HG03432 (cell line): ENCODE data around the gene UHRF2.
"Not testable (repeated sequence)": the region's sequence is repeated elsewhere in the genome, so short reads cannot be mapped to it uniquely, and the experiment has no call there.

ENCODE experiments used
- ATAC-seq: cut with Tn5 transposase; IDR thresholded peaks from one replicate; pipeline ENCODE4 v1.9.1; 2021; ENCODE audit warnings: mild to moderate bottlenecking, moderate library complexity; ENCODE audit not compliant: unreplicated experiment

Gene UHRF2, protein sequence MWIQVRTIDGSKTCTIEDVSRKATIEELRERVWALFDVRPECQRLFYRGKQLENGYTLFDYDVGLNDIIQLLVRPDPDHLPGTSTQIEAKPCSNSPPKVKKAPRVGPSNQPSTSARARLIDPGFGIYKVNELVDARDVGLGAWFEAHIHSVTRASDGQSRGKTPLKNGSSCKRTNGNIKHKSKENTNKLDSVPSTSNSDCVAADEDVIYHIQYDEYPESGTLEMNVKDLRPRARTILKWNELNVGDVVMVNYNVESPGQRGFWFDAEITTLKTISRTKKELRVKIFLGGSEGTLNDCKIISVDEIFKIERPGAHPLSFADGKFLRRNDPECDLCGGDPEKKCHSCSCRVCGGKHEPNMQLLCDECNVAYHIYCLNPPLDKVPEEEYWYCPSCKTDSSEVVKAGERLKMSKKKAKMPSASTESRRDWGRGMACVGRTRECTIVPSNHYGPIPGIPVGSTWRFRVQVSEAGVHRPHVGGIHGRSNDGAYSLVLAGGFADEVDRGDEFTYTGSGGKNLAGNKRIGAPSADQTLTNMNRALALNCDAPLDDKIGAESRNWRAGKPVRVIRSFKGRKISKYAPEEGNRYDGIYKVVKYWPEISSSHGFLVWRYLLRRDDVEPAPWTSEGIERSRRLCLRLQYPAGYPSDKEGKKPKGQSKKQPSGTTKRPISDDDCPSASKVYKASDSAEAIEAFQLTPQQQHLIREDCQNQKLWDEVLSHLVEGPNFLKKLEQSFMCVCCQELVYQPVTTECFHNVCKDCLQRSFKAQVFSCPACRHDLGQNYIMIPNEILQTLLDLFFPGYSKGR

DNA sequence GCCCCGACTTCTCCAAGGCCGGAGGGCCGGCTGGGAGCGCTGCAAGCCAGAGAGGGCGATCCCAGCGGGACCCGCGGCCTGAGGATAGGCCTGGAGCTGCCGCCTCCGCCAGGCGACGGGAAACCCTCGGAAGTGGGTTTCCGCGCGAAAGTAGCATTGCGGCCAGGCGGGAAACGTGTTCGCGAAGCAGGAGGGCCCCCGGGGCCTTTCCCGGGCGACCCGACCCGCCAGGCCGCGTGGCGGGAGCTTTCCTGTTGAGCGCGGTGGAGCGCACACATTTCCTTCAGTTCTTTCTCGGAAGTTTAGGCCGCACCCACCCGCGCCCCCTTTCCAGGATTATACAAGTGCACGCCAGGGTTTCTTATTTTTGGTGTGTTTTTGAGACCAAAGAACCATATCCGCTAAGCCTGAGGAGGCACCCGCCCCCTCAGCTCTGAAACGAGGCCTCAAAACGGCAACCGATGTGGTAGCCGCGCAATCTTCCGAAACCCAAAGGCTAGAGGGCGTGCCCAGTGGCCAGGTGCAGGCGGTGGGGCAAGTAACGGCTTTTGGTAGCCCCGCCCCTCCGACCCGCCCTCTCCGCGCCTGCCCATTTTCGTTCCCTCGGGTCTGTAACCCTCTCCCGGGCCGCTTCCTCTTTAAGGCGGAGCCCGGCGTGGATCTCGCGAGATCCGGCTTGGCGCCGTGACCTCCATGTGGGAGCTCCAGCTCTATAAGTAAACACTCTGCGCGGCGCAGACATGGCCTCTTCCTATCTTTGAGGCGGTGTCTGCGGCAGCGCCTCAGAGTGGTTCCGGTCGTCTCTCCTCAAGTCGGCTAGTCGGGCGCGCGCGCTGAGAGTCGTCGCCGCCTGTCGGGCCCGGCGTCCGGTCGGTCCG, at the start of gene UHRF2:
UHRF2 (plus strand) TSS at position 713 of the 878 bp plus-strand sequence. CDS start 292 bp downstream, outside the sequence.
- peak; percentile 88 for ATAC-seq

DNA sequence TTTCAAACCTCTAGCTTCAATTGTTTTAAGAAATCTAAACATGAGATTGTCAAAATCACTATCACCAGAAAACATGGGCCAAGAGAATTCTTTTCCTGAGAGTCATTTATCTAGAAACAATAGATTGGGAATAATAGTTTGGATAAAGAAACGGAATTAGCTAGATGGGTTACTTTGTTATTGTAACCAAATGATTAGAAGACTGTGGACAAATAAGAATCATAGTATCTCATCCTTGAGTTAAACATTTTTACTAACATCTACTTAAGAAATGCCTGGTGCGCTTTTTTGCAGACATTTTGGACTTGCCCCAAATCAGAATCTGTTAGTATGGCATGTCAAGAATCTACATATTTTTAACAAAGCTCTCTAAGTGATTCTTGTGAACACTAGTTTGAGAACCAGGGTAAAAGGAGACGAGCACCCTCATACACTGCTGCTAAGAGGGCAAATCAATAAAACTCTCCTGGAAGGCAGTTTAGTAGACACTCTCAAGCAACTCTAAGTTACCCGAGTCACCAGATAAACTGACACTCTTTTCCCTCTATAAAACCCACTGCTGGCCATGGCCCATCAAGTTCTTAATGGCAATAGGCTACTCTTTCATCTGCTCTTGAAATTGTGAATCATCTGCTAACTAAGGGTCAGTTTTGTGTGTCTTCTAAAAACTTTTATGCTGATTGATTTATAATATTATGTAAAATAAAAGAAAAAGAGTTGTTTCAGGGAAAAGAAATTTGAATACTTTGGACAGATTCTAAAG, 45.7 kb upstream of the UHRF2 start:
- ATAC-seq: no peak

DNA sequence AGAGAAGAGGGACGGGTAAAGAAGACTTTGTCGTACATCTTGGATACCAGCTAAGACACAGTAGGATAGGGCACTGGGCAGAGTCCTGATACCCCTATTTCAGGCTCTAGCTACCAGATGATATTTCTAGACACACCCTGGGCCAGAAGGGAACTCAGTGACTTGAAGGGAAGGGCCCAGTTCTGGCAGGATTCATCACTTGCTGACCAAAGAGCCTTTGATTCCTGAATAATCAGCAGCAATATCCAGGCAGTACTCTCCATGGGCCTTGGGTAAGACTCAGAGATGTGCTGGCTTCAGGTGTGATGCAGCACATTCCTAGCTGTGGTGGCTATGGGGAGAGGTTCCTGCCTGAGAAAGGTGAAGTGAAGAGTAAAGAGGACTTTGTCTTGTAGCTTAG, 44.2 kb upstream of the UHRF2 start:
- ATAC-seq: no peak

DNA sequence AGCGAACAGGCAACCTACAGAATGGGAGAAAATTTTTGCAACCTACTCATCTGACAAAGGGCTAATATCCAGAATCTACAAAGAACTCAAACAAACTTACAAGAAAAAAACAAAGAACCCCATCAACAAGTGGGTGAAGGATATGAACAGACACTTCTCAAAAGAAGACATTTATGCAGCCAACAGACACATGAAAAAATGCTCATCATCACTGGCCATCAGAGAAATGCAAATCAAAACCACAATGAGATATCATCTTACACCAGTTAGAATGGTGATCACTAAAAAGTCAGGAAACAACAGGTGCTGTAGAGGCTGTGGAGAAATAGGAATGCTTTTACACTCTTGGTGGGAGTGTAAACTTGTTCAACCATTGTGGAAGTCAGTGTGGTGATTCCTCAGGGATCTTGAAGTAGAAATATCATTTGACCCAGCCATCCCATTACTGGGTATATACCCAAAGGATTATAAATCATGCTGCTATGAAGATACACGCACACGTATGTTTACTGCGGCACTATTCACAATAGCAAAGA, 31.5 kb upstream of the UHRF2 start:
- not testable (repeated sequence) for ATAC-seq

DNA sequence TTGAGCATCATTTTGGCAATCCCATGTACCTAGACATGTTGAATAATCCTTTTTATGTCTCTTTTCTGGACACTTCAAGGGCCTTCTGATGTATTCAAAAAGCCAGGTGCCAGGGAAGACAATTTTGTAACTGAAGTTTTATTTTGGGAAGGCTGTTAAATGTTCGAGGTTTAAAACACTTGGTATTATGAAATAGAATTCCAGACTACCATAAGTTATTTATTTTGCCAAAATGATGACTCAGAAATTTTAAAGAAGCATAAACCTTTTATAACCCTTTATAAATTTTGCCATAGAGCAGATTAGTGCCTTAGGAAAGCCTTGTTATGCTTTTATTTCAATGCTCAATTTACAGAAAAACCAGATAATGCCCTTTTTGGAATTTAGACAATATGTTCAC, 30.3 kb upstream of the UHRF2 start:
- no peak for ATAC-seq

DNA sequence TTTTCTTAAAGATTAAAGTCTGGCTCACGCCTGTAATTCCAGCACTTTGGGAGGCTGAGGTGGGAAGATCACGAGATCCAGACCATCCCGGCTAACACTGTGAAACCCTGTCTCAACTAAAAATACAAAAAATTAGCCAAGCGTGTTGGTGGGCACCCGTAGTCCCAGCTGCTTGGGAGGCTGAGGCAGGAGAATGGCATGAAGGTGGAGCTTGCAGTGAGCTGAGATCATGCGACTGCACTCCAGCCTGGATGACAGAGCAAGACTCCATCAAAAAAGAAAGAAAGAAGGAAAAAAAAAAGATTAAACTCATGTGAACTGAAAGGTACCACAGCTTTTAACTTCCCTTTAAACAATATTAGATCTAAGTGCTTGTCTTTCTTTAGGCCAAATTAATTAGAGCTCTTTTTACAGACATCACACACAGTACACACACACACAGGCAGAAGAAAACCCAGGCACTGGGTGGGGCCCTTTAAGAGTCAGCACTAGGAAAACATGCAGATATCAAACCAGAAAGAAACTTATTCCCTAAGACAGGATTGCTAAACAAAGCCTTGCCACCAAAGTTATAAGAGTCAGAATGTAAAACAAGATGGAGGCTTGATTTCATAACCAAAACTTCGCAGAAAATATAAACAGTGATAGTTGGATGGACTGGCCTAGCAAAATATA, 29.3 kb upstream of the UHRF2 start:
- no peak for ATAC-seq

DNA sequence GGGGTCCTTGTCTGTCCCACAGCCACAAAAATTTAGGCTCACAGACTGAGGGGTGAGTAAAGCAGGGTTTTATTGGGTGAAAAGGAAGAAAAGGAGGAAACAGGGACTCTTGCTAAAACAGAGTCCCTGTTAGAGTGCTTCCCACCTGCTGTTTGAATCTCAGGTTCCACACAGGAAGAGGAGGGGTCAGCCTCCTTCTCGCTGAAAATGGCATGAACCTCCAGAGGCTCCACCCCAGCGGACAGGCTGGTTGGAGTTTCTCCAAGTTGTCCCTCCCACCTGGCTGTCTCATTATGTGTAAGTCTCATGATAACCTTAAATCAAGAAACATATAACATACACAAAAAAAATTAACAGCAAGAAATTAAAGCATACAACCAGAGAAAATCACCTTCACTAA, 28.3 kb upstream of the UHRF2 start:
- no peak for ATAC-seq

DNA sequence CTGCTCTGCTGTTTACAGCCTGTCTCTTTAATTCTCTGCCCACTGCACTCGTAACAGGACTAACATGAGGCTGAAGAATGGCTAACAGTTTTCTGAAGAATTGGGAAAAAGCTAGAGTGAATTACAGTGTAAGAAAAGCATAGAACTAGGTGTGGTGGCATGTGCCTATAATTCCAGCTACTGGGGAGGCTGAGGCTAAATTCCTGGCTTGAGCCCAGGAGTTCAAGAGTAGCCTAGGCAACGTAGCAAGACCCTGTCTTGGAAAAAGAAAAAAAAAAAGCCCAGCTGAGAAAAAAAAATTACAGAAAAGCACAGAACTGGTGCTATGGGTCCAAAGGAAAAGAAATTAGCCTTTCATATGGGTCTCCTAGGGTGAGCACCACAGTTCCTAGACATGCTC, 13.9 kb upstream of the UHRF2 start:
- ATAC-seq: no peak

DNA sequence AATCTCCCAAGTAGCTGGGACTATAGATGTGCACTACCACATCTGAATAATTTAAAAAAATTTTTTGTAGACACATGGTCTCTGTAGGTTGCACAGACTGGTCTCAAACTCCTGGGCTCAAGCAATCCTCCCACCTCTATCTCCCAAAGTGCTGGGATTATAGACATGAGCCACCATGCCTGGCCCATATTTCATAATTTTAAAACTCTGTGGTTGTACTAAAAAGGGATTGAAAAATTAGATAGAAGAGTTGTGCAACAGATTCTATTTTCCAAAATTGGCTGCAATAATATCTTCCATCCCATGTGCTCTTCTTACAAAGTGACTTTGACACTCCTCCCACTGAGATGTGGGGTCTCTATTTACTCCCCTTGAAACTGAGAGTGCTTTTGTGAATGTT, 7.6 kb upstream of the UHRF2 start:
- no peak for ATAC-seq

DNA sequence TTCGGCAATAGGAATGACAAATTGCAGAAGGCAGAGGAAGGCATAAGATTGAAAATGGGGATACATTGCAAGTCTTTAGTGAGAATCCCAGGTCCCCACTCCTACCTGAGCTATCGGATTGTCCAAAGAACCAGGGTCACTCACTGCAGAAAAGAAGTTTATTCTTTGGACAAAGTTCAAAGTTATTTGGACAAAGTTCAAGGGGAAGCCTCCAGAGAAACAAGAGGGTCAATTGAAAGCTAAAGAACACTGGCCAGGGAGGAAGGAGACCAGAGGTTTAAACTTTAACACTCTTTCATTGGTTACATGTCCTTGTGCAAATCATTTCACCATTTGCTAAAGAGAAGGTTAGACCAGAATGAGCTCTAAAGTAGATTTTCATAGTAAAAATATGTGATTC, 5.2 kb upstream of the UHRF2 start:
- no peak for ATAC-seq

DNA sequence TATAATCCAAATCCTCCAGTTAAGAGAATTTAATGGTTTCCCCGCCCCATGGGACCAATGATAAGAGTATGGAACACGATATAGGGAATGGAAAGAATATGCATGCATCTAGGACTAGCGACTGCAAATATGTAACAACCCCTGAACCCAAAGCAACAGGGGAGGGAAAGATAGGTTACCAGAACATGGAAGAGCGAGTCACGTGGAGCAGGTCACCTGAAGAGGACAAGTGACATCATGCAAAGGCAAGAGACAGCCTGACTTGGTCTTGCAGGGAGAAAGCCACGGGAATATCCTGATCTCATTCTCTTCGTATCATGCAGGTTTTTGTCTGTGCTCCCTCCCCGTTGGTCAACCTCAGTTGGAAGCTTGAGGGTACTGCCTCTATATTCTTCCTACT, 4.7 kb upstream of the UHRF2 start:
- no peak for ATAC-seq

DNA sequence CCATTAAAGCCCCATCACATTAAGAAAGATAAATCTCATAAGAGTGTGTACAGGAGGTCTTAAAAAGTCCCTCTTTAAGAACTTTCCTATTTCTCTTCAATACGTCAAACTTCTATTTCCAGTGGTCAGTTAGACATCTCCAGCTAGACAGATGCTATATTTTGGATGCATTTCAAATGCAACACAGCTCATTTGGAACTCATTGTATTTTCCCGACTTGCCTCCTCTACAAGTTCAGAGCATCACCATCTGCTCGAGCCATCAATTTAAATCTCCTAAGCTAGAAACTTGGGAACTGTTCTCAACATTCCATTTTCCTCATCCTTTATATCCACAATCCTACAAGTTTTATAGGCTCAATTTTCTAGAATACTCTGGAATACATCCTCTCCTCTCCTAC, 3.2 kb upstream of the UHRF2 start:
- no peak for ATAC-seq

DNA sequence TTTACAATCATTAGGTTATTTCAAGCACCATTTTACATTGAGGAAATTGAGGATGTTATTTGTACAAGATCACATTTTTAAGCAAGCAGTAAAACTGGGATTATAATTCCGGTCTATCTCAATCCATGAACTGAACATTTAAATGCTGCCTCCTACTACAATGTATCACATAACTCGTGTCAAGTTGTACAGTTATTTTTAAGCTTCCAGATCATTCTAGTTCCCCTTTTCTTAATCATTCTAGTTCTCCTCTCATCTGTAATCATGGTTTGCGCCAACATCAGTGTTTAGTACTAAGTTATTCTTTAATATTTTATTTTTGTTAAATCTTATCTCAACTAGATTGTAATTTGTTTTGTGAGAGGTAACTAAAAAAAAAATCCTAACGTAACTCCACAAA, 2.4 kb upstream of the UHRF2 start:
- ATAC-seq: no peak

DNA sequence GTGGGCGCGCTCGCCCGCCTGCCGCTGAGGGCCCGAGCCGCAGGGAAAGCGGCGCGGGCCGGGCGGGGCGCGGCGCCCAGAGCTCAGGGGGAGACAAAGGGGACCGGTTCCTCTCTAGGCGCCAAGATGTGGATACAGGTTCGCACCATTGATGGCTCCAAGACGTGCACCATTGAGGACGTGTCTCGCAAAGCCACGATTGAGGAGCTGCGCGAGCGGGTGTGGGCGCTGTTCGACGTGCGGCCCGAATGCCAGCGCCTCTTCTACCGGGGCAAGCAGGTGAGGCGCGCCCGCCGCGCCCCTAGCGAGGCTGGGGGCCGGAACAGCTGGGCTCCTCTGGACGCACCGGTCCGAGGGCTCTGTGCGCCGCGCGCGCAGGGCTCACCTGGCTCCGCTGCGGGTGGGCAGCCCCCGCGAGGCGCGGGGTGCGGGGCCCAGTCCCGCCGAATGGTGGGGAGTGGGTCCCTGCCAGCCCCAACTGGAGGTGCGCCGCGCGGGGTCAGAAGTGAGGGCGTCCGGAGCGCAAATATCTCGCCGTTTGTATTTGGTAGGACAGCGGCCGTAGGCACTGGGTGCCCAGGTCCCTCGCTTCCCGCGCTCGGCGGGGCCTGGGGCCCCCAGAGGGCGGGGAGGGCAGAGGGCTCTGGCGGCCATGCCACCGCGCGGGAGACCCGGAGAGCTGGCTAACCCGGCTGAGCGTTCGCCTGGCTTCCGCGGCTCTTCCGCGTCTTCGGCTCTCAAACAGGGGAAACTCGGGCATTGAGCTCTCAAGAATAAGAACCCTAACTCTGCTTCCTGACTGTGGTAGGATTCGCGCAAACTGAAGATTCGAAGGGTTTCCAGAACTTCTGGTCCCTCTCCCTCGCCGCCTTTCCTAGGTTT, 607 bp downstream of the UHRF2 start:
- peak; percentile 19 for ATAC-seq

DNA sequence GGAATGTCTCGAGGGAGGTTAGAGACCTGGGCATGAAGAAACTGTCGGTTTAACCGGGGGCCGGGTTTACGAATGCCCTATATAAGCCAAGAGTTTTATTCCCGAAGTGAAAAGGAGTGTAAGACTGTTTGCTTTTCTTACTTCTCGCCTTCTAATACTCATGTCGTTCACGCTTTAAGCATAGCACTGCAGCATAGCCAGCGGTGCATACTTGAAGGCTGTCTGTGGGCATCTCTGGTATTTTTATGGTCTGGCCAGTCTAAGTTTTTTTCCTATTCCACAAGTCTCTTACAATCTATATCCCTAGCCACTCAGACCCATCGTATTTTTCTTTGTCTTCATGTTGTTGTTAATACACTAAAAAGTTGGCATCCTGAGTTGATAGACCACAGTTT, 1.2 kb downstream of the UHRF2 start:
- no peak for ATAC-seq

DNA sequence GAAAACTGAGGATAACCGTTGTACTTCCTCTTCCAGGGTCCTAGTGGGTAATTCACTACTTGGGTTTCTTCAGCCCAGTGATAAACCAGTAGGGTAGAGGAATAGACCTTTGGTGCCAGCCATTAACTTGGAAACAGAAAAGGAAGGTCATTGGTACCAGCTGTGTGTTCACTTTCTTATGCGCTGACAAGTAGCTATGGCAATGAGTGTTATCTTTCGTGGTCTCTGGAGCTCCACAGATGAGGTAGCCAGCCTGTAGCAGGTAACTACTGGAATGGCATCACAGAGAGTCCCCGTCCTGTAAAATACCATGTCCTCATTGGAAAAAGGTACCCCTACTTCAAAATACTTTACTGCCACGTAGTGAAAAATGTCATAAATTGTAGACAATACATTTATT, 2.3 kb downstream of the UHRF2 start:
- no peak for ATAC-seq

DNA sequence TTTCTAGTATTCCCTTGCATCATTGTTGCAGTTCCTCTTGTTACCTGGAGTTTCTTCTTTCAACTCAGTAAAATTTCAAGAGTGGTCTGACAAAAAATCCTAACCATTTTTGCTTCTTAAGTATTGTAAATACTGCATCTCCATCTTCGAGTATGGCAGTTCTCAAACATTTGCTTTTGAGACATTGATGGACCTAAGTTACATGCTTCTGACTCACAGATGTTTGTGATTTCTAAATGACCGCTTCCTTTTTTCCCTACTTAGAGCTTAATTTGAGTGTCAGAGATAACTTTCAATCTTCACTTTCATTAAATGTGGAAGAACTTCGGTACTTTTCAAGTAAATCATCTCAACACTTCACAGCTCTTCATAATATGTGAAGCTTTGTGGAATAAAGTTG, 4.2 kb downstream of the UHRF2 start:
- ATAC-seq: no peak

DNA sequence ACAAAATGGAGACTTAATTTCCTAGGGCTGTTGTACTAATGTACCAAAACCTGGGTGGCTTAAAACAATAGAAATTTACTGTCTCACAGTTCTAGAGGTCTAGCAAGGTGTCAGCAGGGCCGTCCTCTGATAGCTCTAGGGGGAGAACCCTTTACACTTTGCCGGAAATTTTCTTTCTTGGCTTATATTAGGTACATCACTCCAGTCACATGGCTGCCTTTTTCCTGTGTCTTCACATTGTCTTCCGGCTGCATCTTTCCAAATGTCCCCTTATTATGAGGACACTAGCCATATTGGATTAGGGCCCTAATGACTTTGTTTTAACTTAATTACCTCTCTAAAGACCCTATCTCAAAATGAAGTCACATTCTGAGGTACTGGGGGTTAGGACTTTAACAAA, 5.8 kb downstream of the UHRF2 start:
- no peak for ATAC-seq

DNA sequence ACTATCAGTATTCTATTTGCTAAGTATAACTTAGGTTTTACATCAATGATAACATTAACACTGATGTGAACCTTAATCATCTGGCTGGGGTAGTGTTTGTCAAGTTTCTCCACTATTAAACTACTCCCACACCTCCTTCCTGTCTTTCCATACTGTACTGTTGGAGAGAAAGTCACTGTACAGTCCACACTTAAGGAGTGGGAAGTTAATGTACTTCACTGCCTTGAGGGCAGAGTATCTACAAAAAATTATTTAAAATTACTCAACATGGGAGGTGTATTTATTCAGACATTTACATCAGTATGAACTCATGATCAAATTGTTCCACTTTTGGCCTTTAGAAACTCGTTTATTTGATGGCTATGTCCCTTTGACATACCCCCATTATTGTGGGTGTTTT, 11.9 kb downstream of the UHRF2 start:
- ATAC-seq: no peak
